Adrenal gland (tissue), 12 donors: ENCODE results near the gene CLIP2. TPM values are rescaled to one million over a fixed set of nuclear protein-coding genes. Genes with fewer than 3 reads are reported as not detected.
A peak's percentile ranks its signal among the peaks of the same experiment; 100 is the strongest.
"Not testable (repeated sequence)": the region's sequence is repeated elsewhere in the genome, so short reads cannot be mapped to it uniquely, and the experiment has no call there.

Experiments used
- DNase-seq, 7 donors: peaks; one replicate each; pipeline ENCODE4 v3.0.0-alpha.2; 2019 to 2020
- H3K27ac ChIP-seq, 5 donors: fragments of 200-600 bp; sonication (generic) in 4 of 5; 1 replicate in 3 of 5; 2 replicates in 2 of 5; pipeline versions ENCODE4 v1.5.1 to v1.8.0; 2016 to 2020; ENCODE audit warnings: mild to moderate bottlenecking in 1 of 5
- H3K27me3 ChIP-seq: fragments of 200-600 bp; 2 replicates; pipeline ENCODE4 v1.8.0; 2021
- H3K36me3 ChIP-seq, 2 donors: fragments of 200-600 bp; replicated peaks in 1 of 2; 1 replicate in 1 of 2; 2 replicates in 1 of 2; pipeline versions ENCODE4 v1.5.1 to v1.8.0; 2018 to 2022
- H3K4me1 ChIP-seq, 2 donors: fragments of 200-600 bp; replicated peaks in 1 of 2; 1 replicate in 1 of 2; 2 replicates in 1 of 2; pipeline versions ENCODE4 v1.5.1 to v1.8.0; 2018 to 2021
- H3K4me3 ChIP-seq, 4 donors: fragments of 200-600 bp; sonication (generic) in 3 of 4; one replicate each; pipeline ENCODE4 v1.5.1; 2016 to 2018
- H3K9me3 ChIP-seq, 3 donors: fragments of 200-600 bp; sonication (generic) in 1 of 3; replicated peaks in 1 of 3; 1 replicate in 2 of 3; 2 replicates in 1 of 3; pipeline versions ENCODE4 v1.5.1 to v1.8.0; 2016 to 2021
- CTCF ChIP-seq, 6 experiments: fragments of 450-650 bp in 4 of 6; fragments of 200-600 bp in 2 of 6; sonication (generic) in 1 of 6; IDR thresholded peaks; 1 replicate in 5 of 6; 2 replicates in 1 of 6; pipeline versions ENCODE4 v1.5.1 to v1.8.0; 2016 to 2021; ENCODE audit warnings: antibody characterized with exemption in 6 of 6, mild to moderate bottlenecking in 2 of 6, moderate library complexity in 1 of 6
- POLR2A ChIP-seq, 2 donors: fragments of 450-650 bp; IDR thresholded peaks; one replicate each; pipeline ENCODE4 v1.6.1; 2017; ENCODE audit warnings: antibody characterized with exemption in 2 of 2, mild to moderate bottlenecking in 2 of 2, moderate library complexity in 1 of 2
- WGBS, 4 donors: extraction: QIAGEN DNeasy Blood & Tissue Kit in 2 of 4; methylation state at CpG; one replicate each; pipeline versions ENCODE4 v1.1.5 to v1.1.7; 2013 to 2017; 5-methylcytosine and 5-hydroxymethylcytosine counted together
- intact Hi-C, 2 donors: fragments of 100-400 bp; cut with DNase I; formaldehyde crosslinking; loops; one replicate each; pipeline versions ENCODE4 v1.14.1 to v1.15.0; 2022 to 2023
- polyA plus RNA-seq, 3 donors: library from polyadenylated mRNA; stranded (reverse); fragments of 200-250 nt in 2 of 3; fragments of 350-450 nt in 1 of 3; fragmentation: Illumina TruSeq in 1 of 3; extraction: RNeasy Lipid Tissue Mini Kit (QIAGEN cat#74804) in 1 of 3; gene quantifications; one replicate each; pipeline ENCODE4 v1.2.3, GENCODE V29; 2013 to 2014
- total RNA-seq, 9 donors: library from RNA; depleted of rRNA in 4 of 9; stranded (reverse); fragments of >200 nt in 4 of 9; fragments of 120-200 nt in 1 of 9; fragmentation: NEBNext Ultra II Directional in 1 of 9; extraction: Animal tissue kit (Norgen Biotek cat#: 25700) in 1 of 9; gene quantifications; one replicate each; pipeline versions ENCODE4 v1.1.0 to v1.2.4, GENCODE V29; 2013 to 2023
- donor health status: healthy with polysubstance abuse.
- donor health status: Bipolar disorder and iron deficiency.
- donor health status: DM: yes; HTN: yes; CAD: no.
- donor health status: DM: no; HTN: no; CAD: no.
- donor health status: DM: no; HTN: no; CAD: no.
- donor health status: DM: yes; HTN: yes; CAD: no.

CLIP2 gene
- total and polyA plus RNA-seq, 12 donors = 6.8 to 48.6 (median 25.6) TPM

GRCh38 chr7:74334030-74334429 lies 44.8 kb downstream of the CLIP2 start:
- Histone ChIP-seq H3K4me3 (no peak overlapping the region), H3K36me3 (no peaks in the 10 kb centered on the region), H3K9me3 (no peaks in the 10 kb centered on the region), H3K27ac (peak overlapping the region in 2 of 5 donors; percentile 8 to 47), H3K27me3 (no peaks in the 10 kb centered on the region), H3K4me1 (peaks cover 0 to 7% of the 10 kb centered on the region in 2 donors)
- intact Hi-C loops = no loop called here
- no peak for TF ChIP-seq POLR2A (IDR thresholded peaks at IDR 0.05)
- no peak for TF ChIP-seq CTCF (IDR thresholded peaks at IDR 0.05)
- 55 to 90% (median 81%) methylated on average over 9 to 11 of the region's 11 CpGs for WGBS, 4 donors
- DNase-seq = peak in 3 of 7 donors; percentile 16 to 59 (median 27)

- Histone ChIP-seq H3K4me3 (no peak overlapping the region), H3K4me1 (no peaks in the 10 kb centered on the region), H3K27ac (no peak overlapping the region), H3K27me3 (no peaks in the 10 kb centered on the region), H3K36me3 (peaks cover 0 to 3% of the 10 kb centered on the region in 2 donors), H3K9me3 (no peaks in the 10 kb centered on the region)
- intact Hi-C loops = no loop called here
- DNase-seq = no peak
- no peak for TF ChIP-seq POLR2A (IDR thresholded peaks at IDR 0.05)
- no peak for TF ChIP-seq CTCF (IDR thresholded peaks at IDR 0.05)
- WGBS, 4 donors = 90 to 94% (median 93%) methylated on average over 8 to 9 of the region's 9 CpGs
These were observed 48.7 kb downstream of the CLIP2 start for GRCh38 chr7:74337926-74338325.

DNA sequence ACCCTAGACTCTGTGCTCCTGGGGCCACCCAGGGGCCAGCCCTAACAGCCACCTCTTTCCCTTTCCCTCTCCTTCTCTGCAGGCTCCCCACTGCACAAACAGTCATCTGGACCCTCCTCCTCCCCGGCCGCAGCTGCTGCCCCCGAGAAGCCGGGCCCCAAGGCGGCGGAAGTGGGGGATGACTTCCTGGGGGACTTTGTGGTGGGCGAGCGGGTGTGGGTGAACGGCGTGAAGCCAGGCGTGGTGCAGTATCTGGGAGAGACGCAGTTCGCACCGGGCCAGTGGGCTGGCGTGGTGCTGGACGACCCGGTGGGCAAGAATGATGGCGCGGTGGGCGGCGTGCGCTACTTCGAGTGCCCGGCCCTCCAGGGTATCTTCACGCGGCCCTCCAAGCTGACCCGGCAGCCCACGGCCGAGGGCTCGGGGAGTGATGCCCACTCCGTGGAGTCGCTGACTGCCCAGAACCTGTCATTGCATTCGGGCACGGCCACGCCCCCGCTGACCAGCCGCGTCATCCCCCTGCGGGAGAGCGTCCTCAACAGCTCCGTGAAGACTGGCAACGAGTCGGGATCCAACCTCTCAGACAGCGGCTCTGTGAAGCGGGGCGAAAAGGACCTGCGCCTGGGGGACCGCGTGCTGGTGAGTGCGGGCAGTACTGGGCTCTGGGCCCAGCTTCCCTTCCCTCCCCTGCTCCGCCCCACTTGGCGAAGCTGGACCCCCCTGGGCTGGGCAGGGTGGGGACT lies 49.3 kb downstream of the CLIP2 start:
- TF ChIP-seq POLR2A (IDR thresholded peaks at IDR 0.05) (no peak), CTCF (IDR thresholded peaks at IDR 0.05) (no peak)
- Histone ChIP-seq H3K27ac (no peak overlapping the region), H3K36me3 (peaks cover 0 to 3% of the 10 kb centered on the region in 2 donors), H3K9me3 (no peaks in the 10 kb centered on the region), H3K4me3 (no peak overlapping the region), H3K27me3 (no peaks in the 10 kb centered on the region), H3K4me1 (no peaks in the 10 kb centered on the region)
- intact Hi-C loops = no loop called here
- 91 to 97% (median 96%) methylated on average over 16 to 52 of the region's 52 CpGs for WGBS, 4 donors
- DNase-seq = no peak

GRCh38 chr7:74339648-74340047 lies 50.4 kb downstream of the CLIP2 start:
- H3K4me3 ChIP-seq, H3K36me3 ChIP-seq, H3K9me3 ChIP-seq, H3K27ac ChIP-seq, H3K4me1 ChIP-seq, H3K27me3 ChIP-seq, DNase-seq: not testable (repeated sequence)
- WGBS, 4 donors = 87 to 100% (median 94%) methylated on average over 2 of the region's 2 CpGs
- intact Hi-C loops = loop anchor here in 1 of 2 donors (5.0 kb wide), 1 partner anchor 38 kb away; no protein-coding TSS in a partner anchor
